ENCODE results near the gene FOXP1.

GRCh38 chr3:71166339-71167240 lies 416.9 kb downstream of the FOXP1 start:
- no peak for TF ChIP-seq MAZ (IDR thresholded peaks at IDR 0.05; ENCODE audit: borderline replicate concordance, low read depth, low read length)
- no peak for TF ChIP-seq MAZ (CRISPR knock-in tag; IDR thresholded peaks at IDR 0.05; ENCODE audit: low read depth)
- no peak for TF ChIP-seq ZNF720 (CRISPR knock-in tag; IDR thresholded peaks at IDR 0.05)
- TF ChIP-seq XRCC5 (optimal IDR thresholded peaks at IDR 0.05; ENCODE audit: low read length): no peak
- no peak for TF ChIP-seq CTCF (CRISPR knock-in tag; IDR thresholded peaks at IDR 0.05)
- TF ChIP-seq ZNF362 (CRISPR knock-in tag; IDR thresholded peaks at IDR 0.05; ENCODE audit: borderline replicate concordance): no peak
- no peak for TF ChIP-seq REPIN1 (CRISPR knock-in tag; IDR thresholded peaks at IDR 0.05; ENCODE audit: borderline replicate concordance, low read depth)
- no peak for TF ChIP-seq POLR2A (IDR thresholded peaks at IDR 0.05; ENCODE audit: insufficient read depth in 1 of 2, low read depth in 2 of 2, low read length in 2 of 2)
- no peak for TF ChIP-seq POLR2AphosphoS5 (IDR thresholded peaks at IDR 0.05; ENCODE audit: low read depth, low read length)
- no peak for TF ChIP-seq IRX3 (CRISPR knock-in tag; IDR thresholded peaks at IDR 0.05; ENCODE audit: borderline replicate concordance, low read depth)
- no peak for TF ChIP-seq SMARCC2 (IDR thresholded peaks at IDR 0.05)
- no peak for TF ChIP-seq SIN3B (IDR thresholded peaks at IDR 0.05; ENCODE audit: low read length)
- no peak for TF ChIP-seq ZNF7 (CRISPR knock-in tag; IDR thresholded peaks at IDR 0.05)
